Measurements from ENCODE around the gene SLX4IP.

DNA sequence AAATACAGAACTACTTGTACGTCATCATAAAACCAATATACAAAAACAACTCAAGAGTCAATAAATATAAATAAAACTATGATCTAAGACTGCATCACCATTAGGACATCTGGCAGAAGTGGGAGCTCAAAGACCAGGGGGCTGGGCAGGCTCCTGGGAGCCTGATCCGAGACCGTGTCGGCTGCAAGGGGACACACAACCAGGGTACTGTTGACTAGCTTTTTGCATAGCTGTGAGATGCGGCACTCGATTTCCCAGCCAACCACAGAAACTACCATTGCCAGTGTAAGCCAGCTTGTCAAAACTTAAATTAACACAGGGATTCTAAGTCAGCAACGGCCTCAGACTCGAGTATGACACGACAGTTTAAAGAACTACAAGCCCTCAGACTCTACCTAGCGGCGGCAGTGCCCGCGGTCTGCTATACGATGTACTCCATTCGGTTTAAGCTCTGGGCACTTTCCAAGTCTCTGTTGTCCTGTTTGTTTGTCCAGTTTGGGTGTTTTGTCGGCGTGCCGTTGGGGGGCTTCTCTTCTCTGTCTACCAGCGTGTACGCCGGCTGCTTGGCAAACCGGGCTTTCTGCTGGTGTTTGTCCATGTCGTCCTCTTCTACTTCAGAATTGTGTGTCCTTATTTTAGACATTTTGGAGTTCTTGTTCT lies 204.1 kb downstream of the SLX4IP start:
- TF ChIP-seq, protein P1, sequence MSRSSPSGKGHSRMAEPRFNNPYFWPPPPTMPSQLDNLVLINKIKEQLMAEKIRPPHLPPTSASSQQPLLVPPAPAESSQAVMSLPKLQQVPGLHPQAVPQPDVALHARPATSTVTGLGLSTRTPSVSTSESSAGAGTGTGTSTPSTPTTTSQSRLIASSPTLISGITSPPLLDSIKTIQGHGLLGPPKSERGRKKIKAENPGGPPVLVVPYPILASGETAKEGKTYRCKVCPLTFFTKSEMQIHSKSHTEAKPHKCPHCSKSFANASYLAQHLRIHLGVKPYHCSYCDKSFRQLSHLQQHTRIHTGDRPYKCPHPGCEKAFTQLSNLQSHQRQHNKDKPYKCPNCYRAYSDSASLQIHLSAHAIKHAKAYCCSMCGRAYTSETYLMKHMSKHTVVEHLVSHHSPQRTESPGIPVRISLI (tag by site-specific recombination; IDR thresholded peaks at IDR 0.05) = no peak
- TF ChIP-seq, protein P2, sequence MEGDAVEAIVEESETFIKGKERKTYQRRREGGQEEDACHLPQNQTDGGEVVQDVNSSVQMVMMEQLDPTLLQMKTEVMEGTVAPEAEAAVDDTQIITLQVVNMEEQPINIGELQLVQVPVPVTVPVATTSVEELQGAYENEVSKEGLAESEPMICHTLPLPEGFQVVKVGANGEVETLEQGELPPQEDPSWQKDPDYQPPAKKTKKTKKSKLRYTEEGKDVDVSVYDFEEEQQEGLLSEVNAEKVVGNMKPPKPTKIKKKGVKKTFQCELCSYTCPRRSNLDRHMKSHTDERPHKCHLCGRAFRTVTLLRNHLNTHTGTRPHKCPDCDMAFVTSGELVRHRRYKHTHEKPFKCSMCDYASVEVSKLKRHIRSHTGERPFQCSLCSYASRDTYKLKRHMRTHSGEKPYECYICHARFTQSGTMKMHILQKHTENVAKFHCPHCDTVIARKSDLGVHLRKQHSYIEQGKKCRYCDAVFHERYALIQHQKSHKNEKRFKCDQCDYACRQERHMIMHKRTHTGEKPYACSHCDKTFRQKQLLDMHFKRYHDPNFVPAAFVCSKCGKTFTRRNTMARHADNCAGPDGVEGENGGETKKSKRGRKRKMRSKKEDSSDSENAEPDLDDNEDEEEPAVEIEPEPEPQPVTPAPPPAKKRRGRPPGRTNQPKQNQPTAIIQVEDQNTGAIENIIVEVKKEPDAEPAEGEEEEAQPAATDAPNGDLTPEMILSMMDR (tag by site-specific recombination; IDR thresholded peaks at IDR 0.05) = no peak
- TF ChIP-seq, protein P3, sequence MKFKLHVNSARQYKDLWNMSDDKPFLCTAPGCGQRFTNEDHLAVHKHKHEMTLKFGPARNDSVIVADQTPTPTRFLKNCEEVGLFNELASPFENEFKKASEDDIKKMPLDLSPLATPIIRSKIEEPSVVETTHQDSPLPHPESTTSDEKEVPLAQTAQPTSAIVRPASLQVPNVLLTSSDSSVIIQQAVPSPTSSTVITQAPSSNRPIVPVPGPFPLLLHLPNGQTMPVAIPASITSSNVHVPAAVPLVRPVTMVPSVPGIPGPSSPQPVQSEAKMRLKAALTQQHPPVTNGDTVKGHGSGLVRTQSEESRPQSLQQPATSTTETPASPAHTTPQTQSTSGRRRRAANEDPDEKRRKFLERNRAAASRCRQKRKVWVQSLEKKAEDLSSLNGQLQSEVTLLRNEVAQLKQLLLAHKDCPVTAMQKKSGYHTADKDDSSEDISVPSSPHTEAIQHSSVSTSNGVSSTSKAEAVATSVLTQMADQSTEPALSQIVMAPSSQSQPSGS (tag by site-specific recombination; IDR thresholded peaks at IDR 0.05; ENCODE audit: low read depth) = no peak
- TF ChIP-seq ZBTB20 (tag by site-specific recombination; IDR thresholded peaks at IDR 0.05) = no peak
- TF ChIP-seq, protein P4, sequence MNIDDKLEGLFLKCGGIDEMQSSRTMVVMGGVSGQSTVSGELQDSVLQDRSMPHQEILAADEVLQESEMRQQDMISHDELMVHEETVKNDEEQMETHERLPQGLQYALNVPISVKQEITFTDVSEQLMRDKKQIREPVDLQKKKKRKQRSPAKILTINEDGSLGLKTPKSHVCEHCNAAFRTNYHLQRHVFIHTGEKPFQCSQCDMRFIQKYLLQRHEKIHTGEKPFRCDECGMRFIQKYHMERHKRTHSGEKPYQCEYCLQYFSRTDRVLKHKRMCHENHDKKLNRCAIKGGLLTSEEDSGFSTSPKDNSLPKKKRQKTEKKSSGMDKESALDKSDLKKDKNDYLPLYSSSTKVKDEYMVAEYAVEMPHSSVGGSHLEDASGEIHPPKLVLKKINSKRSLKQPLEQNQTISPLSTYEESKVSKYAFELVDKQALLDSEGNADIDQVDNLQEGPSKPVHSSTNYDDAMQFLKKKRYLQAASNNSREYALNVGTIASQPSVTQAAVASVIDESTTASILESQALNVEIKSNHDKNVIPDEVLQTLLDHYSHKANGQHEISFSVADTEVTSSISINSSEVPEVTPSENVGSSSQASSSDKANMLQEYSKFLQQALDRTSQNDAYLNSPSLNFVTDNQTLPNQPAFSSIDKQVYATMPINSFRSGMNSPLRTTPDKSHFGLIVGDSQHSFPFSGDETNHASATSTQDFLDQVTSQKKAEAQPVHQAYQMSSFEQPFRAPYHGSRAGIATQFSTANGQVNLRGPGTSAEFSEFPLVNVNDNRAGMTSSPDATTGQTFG (tag by site-specific recombination; IDR thresholded peaks at IDR 0.05; ENCODE audit: borderline replicate concordance) = no peak
- no peak for TF ChIP-seq HOXC10 (CRISPR knock-in tag; IDR thresholded peaks at IDR 0.05)
- no peak for TF ChIP-seq MZF1 (tag by site-specific recombination; IDR thresholded peaks at IDR 0.05; ENCODE audit: borderline replicate concordance)
- TF ChIP-seq ZBTB21 (tag by site-specific recombination; IDR thresholded peaks at IDR 0.05) = no peak
- TF ChIP-seq, protein P5, sequence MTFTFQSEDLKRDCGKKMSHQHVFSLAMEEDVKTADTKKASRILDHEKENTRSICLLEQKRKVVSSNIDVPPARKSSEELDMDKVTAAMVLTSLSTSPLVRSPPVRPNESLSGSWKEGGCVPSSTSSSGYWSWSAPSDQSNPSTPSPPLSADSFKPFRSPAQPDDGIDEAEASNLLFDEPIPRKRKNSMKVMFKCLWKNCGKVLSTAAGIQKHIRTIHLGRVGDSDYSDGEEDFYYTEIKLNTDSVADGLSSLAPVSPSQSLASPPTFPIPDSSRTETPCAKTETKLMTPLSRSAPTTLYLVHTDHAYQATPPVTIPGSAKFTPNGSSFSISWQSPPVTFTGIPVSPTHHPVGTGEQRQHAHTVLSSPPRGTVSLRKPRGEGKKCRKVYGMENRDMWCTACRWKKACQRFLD (tag by site-specific recombination; IDR thresholded peaks at IDR 0.05) = no peak
- no peak for TF ChIP-seq ZNF561 (tag by site-specific recombination; IDR thresholded peaks at IDR 0.05; ENCODE audit: borderline replicate concordance)
- TF ChIP-seq ZNF785 (tag by site-specific recombination; IDR thresholded peaks at IDR 0.05) = no peak
- no peak for TF ChIP-seq ZNF341 (tag by site-specific recombination; IDR thresholded peaks at IDR 0.05; ENCODE audit: low read depth)

All from HEK293 (cell line).